Activated CD4-positive, alpha-beta T cell treated with anti-CD3 and anti-CD28 coated beads for 1 hour (primary cell): ENCODE results near the gene FBXO22.
"Not testable (repeated sequence)": the region's sequence is repeated elsewhere in the genome, so short reads cannot be mapped to it uniquely, and the experiment has no call there.

ENCODE experiments used
- DNase-seq: peaks from one replicate; pipeline ENCODE4 v3.0.0-alpha.2; 2020

FBXO22 gene

DNA sequence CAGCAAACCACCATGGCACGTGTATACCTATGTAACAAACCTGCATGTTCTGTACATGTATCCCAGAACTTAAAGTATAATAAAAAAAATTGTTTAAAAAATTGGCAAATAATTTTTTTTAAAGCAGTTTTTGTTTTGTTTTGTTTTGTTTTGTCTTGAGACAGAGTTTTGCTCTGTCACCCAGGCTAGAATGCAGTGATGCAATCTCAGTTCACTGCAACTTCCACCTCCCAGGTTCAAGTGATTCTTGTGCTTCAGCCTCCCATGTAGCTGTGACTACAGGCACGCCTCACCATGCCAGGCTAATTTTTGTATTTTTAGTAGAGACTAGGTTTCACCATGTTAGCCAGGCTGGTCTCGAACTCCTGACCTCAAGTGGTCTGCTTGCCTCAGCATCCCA is 81.0 kb downstream of the FBXO22 start:
- not testable (repeated sequence) for DNase-seq

DNA sequence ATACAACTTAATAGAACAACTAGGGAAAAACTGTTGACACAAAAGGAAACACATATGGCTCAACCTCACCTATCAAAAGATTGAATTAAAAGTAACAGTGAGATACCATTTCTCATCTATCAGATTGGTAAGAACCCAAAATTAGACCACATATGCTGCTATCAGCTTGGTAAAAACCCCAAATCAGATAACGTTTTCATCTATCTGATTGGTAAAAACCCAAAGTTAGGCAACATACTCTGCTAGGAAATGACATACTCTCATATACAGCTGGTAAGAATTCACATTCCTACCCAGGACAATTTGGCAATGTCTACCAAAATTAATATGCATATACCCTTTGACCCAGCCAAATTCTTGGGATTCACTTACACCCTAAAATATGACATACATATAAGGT is 82.3 kb downstream of the FBXO22 start:
- DNase-seq = no peak

DNA sequence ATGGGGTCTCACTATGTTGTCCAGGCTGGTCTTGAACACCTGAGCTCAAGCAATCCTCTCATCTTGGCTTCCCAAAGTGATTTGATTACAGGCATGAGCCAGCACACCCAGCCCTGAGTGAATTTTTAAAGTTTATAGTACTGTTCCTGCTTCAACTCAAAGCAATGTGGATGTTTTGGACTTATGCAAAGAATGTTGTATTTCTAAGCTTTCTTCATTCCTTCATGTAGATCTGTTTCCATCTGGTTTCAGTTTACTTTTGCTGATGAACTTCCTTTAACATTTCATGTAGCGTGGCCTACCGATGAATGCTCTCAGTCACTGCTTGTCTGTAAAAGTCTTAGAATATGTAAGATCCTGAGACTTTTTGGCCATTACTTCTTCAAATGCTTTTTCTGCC is 85.4 kb downstream of the FBXO22 start:
- no peak for DNase-seq

DNA sequence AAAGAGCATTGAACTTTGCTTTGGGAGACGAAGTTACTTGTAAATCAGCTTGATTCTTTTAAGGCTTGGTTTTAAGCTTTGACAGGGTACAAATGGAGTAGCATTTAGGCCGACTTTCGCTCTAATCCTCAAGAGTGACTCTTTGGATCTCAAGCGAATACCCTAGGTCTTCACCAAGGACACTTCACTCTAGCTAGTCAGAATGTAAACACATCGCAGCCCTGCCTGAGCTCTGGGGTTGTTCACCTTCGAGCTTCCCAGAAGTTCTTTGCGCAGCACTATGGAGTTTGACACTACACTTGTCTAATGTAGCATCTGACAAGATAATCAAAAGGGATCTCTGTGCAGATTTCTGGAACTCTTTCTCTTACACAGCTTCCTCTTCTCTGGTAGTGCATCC is 86.2 kb downstream of the FBXO22 start:
- no peak for DNase-seq
